ENCODE results near the gene VPS37B.

The VPS37B gene

DNA sequence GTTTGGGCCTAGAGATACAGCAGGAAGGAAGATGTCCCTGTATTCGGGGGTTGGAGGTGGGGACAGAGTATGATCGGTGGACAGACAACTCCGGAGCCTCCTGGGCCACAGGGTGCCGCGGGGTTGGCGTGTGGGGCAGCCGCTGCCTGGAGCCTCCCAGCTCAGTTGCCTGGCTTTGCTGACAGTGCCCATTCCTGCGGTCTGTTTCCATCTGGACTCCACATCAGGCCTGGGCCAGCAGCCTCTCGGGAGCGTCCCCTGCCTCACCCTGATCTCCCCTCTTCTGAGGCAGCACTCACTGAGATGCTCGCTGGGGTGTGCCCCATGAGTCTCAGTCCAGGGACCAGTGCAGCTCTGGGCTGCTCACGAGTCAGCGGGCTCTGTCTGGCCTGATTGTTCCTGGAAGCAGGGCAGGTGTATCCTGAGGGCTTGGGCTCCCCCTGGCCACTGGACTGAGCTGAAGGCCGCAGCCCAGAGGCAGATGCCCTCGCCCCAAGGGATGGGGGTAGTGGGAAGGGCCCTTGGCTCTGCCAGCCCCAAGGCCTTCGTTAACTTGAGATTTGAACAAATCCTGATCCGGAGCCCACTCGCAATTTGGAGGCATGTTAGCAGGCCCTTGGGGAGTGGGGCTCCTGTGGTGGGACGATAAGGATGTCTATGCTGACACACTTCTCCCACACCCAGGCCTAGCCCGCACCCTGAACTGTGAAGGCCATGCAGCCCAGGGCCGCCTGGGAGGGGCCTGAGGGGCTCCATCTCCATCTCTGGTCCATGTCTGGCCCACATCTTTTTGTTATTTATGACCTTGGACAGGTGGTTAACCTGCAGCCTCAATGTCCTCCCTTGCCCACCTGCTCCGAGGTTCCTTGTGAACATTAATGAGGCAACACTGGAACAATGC is 53.2 kb downstream of the VPS37B start:
- DNase-seq, result peak in 6 of 56 donors; percentile 31 to 60 (median 36)

- DNase-seq, result peak in 46 of 56 donors; percentile 33 to 88 (median 62)
Observed at GRCh38 chr12:122841544-122842321, 54.2 kb downstream of the VPS37B start.

- DNase-seq, result peak in 13 of 56 donors; percentile 27 to 64 (median 46)
Observed at GRCh38 chr12:122840580-122841513, 55.1 kb downstream of the VPS37B start.

DNA sequence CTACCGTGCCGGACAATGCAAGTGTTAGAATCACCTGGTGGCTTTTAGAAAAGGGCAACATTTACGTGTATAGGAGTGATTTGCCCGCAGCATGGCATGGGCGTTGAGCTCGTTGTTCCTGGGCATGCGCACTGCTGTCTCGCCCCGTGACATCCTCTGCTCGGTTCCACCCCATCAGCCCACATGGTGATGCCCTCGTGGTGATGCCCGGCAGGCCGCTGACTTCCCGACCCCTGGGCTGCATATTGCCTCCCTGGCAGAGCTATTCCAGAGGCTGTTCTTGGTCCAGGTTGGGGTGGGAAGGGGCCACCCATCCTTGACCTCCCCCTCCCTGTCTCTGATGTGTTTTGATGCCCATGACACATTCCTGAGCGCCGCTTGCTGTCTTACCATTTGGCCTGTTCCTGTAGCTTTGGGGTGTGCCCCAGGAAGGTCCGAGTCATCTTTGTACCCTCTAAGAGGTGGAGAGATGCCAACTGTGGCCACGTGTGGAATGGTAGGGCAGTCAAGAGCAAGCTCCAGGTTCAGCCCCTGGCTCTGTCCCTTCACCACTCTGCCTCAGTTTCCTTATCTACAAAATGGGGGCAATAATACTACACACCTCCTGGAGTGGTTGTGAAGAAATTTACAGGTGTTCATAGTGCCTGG is 55.9 kb downstream of the VPS37B start:
- DNase-seq, result peak in 19 of 56 donors; percentile 21 to 71 (median 37)

DNA sequence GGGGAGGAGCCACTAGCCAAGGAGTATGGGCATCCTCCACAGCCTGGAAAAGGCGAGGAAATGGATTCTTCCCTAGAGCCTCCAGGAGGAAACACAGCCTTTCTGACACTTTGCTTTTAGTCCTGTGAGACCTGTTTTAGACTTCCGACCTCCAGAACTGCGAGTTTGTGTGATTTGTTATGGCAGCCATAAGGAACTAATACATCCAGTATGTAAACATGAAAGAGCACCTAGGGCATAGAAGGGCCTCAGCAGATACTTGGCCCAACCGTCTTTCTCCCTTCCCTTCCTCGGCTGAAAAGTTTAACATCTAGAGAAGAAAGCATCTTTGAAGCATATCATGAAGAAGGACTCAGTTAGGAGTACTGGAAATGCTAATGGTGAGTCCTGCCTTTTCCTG is 57.1 kb downstream of the VPS37B start:
- no peak for DNase-seq

DNA sequence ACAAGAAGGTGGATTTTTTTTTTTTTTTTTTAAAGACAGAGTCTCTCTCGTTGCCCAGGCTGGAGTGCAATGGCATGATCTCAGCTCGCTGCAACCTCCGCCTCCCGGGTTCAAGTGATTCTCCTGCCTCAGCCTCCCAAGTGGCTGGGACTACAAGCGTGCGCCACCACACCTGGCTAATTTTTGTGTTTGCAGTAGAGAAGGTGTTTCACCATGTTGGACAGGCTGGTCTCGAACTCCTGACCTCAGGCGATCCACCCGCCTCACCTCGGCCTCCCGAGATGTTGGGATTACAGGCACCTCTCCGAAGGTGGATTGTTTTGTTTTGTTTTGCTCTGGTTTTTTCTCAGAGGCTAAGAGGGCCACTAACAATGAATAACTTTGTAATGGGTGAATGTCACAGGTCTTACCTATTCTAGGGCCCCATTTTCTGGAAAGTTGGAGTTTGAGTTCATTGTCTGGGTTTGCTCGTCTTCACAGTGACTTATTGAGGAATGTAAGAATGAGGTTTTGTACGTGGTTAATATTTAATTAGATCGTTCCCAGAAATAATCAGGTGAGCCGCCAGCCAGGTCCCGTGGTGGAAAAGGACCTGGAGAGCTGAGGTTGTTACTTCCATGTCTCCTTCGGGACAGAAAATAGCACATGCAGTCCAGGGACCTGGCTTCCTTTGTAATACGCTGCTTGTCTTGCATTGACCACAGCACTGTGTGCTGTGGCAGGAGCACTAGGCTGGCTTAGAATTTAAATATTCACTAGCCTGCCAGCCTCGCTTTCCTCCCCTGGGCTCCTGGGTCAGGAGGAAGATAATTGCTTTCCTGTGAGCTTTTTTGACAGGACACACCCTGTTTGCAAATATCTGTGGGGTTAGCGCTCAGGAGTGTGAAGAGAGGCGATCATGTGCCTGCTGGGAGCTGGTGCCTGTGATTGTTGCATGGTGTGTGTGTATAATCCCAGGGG is 58.3 kb downstream of the VPS37B start:
- DNase-seq, result no peak

DNA sequence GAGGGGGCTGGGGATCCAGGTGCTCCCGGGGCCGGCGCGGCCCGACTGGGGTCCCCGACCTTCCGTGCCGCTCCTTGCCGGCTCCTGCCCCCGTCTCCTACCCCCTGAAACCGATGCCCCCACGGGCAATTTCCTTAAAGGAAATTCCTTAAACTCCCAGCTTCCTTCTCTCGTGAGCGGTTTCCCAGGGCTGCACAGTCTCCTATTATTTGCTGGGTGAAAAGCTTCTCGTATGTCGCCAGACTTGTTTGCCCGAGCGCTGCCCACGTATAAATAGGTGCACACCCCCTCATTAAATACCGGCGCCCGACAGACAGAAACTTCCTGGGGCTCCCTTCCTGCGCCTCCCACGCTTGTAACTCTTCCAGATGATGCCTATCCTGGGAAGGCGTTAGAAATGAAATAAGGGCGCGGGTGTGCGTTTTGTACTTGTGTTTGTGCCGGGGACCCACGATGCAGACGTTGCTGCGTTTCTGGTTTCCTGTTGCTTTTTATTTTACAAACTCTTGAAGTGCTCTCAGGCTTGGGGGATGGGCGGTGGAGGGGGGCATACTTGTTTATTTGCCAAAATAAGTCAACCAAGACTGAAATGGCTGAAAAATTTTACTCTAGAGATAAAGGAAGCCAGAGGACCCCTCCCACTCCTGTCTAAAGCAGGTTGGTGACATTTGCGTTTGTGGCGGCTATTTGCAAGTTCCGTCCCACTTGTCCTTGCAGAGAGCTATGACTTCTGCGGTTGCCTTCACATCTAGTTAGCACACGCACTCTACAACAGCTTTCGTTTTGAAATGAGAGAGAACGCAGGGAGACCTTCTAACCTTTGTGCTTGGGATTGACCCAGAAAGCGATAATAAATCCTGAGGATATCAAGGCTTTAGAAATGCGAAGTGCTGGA is 59.6 kb downstream of the VPS37B start:
- DNase-seq, result peak in 20 of 56 donors; percentile 10 to 70 (median 44)

DNA sequence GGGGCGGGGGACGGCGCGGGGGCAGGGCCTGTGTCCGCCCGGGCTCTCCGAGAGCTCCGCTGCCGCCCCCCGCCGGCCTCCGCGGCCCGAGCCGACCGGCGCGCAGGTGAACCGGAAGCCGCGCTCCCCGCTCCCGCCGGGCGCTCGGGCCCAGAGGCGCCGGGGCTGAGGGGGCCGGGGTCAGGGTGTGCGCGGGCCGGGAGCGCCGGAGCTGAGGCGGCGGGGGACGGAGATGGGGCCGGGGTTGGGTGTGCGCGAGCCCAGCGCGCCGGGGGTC is 60.2 kb downstream of the VPS37B start:
- DNase-seq, result peak in 1 of 56 donors; percentile 61

- peak in 29 of 56 donors; percentile 31 to 83 (median 57) for DNase-seq
Observed at GRCh38 chr12:122834921-122835749, 60.8 kb downstream of the VPS37B start, which contains the start of gene HIP1R. HIP1R (plus strand) TSS chr12:122835457; CDS start chr12:122835551, 94 bp downstream.

GRCh38 chr12:122834104-122834920 is 61.6 kb downstream of the VPS37B start:
- peak in 39 of 56 donors; percentile 30 to 77 (median 51) for DNase-seq

DNA sequence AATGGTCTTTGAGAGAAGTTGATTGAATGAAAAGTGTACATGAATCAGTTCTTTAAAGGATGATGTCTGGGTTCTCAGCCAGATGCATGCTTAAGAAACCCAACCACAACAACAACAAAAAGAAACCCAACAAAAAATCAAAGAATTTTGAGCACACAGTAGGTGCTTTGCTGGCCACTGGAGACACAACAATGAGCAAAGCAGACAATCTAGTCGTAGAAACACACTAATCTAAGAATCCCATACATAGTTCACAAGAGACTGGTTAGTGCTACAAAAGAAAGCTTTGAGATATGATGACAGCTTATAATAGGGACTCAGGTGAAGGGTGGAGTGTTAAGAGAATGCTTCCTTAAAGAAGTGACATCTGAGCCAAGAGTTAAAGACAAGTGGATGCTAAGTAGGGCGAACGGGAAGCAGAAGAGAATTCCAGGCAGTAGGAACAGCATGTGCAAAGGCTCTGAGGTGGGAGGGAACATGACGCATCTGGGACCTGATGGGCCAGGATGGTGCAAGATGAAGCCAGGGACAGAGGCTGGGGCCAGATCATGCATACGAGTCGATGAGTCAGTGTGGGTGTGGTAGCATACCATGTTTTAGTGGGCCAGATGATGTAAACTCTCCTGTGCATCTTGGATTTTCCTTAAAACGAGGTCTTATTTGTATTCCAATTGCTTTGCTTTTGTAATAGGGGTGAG is 65.3 kb downstream of the VPS37B start:
- no peak for DNase-seq

- DNase-seq, result no peak
Observed at GRCh38 chr12:122827258-122827657, 68.7 kb downstream of the VPS37B start.

GRCh38 chr12:122825773-122826724 is 69.9 kb downstream of the VPS37B start:
- DNase-seq, result peak in 3 of 56 donors; percentile 5 to 42 (median 29)

GRCh38 chr12:122823429-122823828 is 72.5 kb downstream of the VPS37B start:
- DNase-seq, result no peak
